ENCODE results near the gene ATG13. TPM values are rescaled to one million over a fixed set of nuclear protein-coding genes. Genes with fewer than 3 reads are reported as not detected.

Gene ATG13
- total RNA-seq, 1 experiment from 2014 or later: 69.2 TPM

- Histone ChIP-seq H3K27me3 (ENCODE audit: insufficient read depth, low read length) (no peaks in the 10 kb centered on the region), H3K9ac (ENCODE audit: low read length) (no peak overlapping the region), H3K4me1 (ENCODE audit: control insufficient read depth in 1 of 2, insufficient read depth in 2 of 2, low read length in 2 of 2) (peaks cover 4 to 20% of the 10 kb centered on the region in 2 experiments), H3K36me3 (ENCODE audit: control insufficient read depth in 1 of 2, insufficient read depth in 2 of 2, low read length in 2 of 2) (0 out of 4 replicates have a peak, but pooled peaks cover 0 to 4% of the 10 kb centered on the region in 2 experiments), H2AFZ (ENCODE audit: low read depth, low read length, poor library complexity, severe bottlenecking) (no peak overlapping the region), H3K27ac (ENCODE audit: low read depth, low read length) (no peak overlapping the region), H3K4me2 (ENCODE audit: low read length) (no peak overlapping the region), H3K79me2 (ENCODE audit: insufficient read depth, low read length) (no peaks in the 10 kb centered on the region), H3K4me3 (replicated peaks in 1 of 2; ENCODE audit: low read depth in 1 of 2, low read length in 2 of 2) (no peak overlapping the region), H3K9me2 (ENCODE audit: insufficient read depth) (no peaks in the 10 kb centered on the region), H3K9me3 (ENCODE audit: control insufficient read depth in 1 of 2, insufficient read depth in 1 of 2, low read depth in 1 of 2, low read length in 2 of 2) (no peaks in the 10 kb centered on the region), H4K20me1 (ENCODE audit: insufficient read depth) (no peaks in the 10 kb centered on the region)
- ATAC-seq (no peak), DNase-seq (ENCODE audit: low read depth, low spot score) (no peak)
- TF ChIP-seq, protein P1, sequence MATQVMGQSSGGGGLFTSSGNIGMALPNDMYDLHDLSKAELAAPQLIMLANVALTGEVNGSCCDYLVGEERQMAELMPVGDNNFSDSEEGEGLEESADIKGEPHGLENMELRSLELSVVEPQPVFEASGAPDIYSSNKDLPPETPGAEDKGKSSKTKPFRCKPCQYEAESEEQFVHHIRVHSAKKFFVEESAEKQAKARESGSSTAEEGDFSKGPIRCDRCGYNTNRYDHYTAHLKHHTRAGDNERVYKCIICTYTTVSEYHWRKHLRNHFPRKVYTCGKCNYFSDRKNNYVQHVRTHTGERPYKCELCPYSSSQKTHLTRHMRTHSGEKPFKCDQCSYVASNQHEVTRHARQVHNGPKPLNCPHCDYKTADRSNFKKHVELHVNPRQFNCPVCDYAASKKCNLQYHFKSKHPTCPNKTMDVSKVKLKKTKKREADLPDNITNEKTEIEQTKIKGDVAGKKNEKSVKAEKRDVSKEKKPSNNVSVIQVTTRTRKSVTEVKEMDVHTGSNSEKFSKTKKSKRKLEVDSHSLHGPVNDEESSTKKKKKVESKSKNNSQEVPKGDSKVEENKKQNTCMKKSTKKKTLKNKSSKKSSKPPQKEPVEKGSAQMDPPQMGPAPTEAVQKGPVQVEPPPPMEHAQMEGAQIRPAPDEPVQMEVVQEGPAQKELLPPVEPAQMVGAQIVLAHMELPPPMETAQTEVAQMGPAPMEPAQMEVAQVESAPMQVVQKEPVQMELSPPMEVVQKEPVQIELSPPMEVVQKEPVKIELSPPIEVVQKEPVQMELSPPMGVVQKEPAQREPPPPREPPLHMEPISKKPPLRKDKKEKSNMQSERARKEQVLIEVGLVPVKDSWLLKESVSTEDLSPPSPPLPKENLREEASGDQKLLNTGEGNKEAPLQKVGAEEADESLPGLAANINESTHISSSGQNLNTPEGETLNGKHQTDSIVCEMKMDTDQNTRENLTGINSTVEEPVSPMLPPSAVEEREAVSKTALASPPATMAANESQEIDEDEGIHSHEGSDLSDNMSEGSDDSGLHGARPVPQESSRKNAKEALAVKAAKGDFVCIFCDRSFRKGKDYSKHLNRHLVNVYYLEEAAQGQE (IDR thresholded peaks at IDR 0.05; ENCODE audit: low read depth): no peak
- TF ChIP-seq CTCF (IDR thresholded peaks at IDR 0.05 in 2 of 3, conservative IDR thresholded peaks at IDR 0.05 in 1 of 3; ENCODE audit: borderline replicate concordance in 1 of 3, insufficient read depth in 1 of 3, low read depth in 2 of 3, low read length in 2 of 3) (no peak), POLR2AphosphoS5 (IDR thresholded peaks at IDR 0.05; ENCODE audit: low read depth, low read length) (no peak)
- CTCF ChIA-PET: no interaction called here
- POLR2A ChIA-PET: no interaction called here
- RAD21 ChIA-PET (ENCODE audit: low non-redundant PET in 1 of 2, low total read pairs in 2 of 2, uncharacterized antibody in 2 of 2, unreplicated experiment in 2 of 2): no interaction called here
- intact Hi-C loops (cut with micrococcal nuclease): no loop called here
- no TSS peak for BruUV-seq (replicated peaks)
Observed at GRCh38 chr11:46680815-46681214, 63.5 kb downstream of the ATG13 start.
